Islet precursor cell (in vitro differentiated cells): Measurements from ENCODE around the gene NCOA1.
"Not testable (repeated sequence)": the region's sequence is repeated elsewhere in the genome, so short reads cannot be mapped to it uniquely, and the experiment has no call there.

Experiments
- DNase-seq: peaks from one replicate; pipeline ENCODE4 v3.0.0-alpha.2; 2018

The NCOA1 gene

GRCh38 chr2:24477229-24477628, 13.8 kb upstream of the NCOA1 start:
- DNase-seq = no peak

- DNase-seq = no peak
Measured at GRCh38 chr2:24478243-24478642, 12.8 kb upstream of the NCOA1 start.

GRCh38 chr2:24480245-24480644, 10.8 kb upstream of the NCOA1 start:
- DNase-seq = no peak

- DNase-seq = no peak
Measured at GRCh38 chr2:24482251-24482971, 8.6 kb upstream of the NCOA1 start.

GRCh38 chr2:24482972-24483300, 8.1 kb upstream of the NCOA1 start:
- no peak for DNase-seq

- not testable (repeated sequence) for DNase-seq
Measured at GRCh38 chr2:24484677-24485076, 6.4 kb upstream of the NCOA1 start.

GRCh38 chr2:24485197-24485596, 5.9 kb upstream of the NCOA1 start:
- no peak for DNase-seq

GRCh38 chr2:24486636-24487205, 4.3 kb upstream of the NCOA1 start:
- no peak for DNase-seq

- no peak for DNase-seq
Measured at GRCh38 chr2:24489465-24490180, 1.4 kb upstream of the NCOA1 start.

GRCh38 chr2:24490181-24490689, 819 bp upstream of the NCOA1 start:
- peak; percentile 75 for DNase-seq

- peak; percentile 76 for DNase-seq
Measured at GRCh38 chr2:24491542-24492420, 727 bp downstream of the NCOA1 start.

- DNase-seq = peak; percentile 58
Measured at GRCh38 chr2:24492421-24493279, 1.6 kb downstream of the NCOA1 start.

- no peak for DNase-seq
Measured at GRCh38 chr2:24493713-24494112, 2.7 kb downstream of the NCOA1 start.

GRCh38 chr2:24494410-24494809, 3.4 kb downstream of the NCOA1 start:
- DNase-seq = no peak

- DNase-seq = no peak
Measured at GRCh38 chr2:24495451-24495850, 4.4 kb downstream of the NCOA1 start.

- DNase-seq = no peak
Measured at GRCh38 chr2:24496959-24497358, 5.9 kb downstream of the NCOA1 start.

GRCh38 chr2:24497685-24498084, 6.6 kb downstream of the NCOA1 start:
- no peak for DNase-seq

- no peak for DNase-seq
Measured at GRCh38 chr2:24498121-24498520, 7.1 kb downstream of the NCOA1 start.

- DNase-seq = no peak
Measured at GRCh38 chr2:24501813-24502212, 10.8 kb downstream of the NCOA1 start.

GRCh38 chr2:24505534-24506275, 14.7 kb downstream of the NCOA1 start:
- no peak for DNase-seq

- DNase-seq = no peak
Measured at GRCh38 chr2:24507549-24507948, 16.5 kb downstream of the NCOA1 start.
